Measurements from ENCODE around the gene CDC14A. TPM values are rescaled to one million over a fixed set of nuclear protein-coding genes. Genes with fewer than 3 reads are reported as not detected.

Gene CDC14A
- polyA plus RNA-seq, 1 experiment: 2.8 TPM

DNA sequence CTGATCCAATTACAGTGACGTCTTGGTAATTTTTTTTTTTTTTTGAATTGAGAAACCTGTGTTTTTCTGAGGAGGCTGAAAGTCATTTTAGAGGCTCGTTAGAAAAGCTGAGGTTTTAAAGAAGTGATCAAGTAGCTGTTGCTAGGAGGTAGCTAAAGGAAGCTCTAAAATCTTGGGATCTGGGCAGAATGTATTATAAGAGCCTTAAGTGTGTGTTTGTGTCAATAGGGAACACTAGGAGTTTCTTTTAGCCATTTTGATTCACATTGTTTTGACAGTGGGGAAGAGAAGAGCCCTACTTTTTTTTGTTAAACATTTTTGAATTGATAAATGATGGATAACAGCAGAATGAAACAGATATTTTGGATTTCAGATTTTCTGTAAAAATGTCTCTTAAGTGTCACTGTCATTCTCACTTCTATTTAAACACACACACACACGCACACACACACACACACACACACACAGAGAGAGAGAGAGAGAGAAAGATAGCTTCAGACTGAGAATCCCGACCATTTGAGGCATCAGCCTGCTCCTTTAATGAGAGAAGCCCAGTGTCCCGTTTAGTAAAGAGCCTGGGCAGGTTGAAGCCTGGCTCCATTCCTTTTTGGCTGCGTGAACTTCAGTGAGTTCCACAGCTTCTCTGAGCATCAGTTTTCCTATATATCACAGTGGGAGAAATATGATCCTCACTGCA lies 106.5 kb downstream of the CDC14A start:
- H3K9me3 ChIP-seq (ENCODE audit: control insufficient read depth, insufficient read depth, low read length): no peaks in the 10 kb centered on the region
- H3K27ac ChIP-seq (ENCODE audit: low read depth, low read length): no peak overlapping the region
- POLR2A ChIA-PET: interaction anchor here (0.7 to 0.9 kb wide), 2 partner anchors 105 to 263 kb away, joined by 3 to 5 read pairs; no protein-coding TSS in a partner anchor
- DNase-seq (ENCODE audit: low read depth, low spot score): no peak
- TF ChIP-seq, protein P1, sequence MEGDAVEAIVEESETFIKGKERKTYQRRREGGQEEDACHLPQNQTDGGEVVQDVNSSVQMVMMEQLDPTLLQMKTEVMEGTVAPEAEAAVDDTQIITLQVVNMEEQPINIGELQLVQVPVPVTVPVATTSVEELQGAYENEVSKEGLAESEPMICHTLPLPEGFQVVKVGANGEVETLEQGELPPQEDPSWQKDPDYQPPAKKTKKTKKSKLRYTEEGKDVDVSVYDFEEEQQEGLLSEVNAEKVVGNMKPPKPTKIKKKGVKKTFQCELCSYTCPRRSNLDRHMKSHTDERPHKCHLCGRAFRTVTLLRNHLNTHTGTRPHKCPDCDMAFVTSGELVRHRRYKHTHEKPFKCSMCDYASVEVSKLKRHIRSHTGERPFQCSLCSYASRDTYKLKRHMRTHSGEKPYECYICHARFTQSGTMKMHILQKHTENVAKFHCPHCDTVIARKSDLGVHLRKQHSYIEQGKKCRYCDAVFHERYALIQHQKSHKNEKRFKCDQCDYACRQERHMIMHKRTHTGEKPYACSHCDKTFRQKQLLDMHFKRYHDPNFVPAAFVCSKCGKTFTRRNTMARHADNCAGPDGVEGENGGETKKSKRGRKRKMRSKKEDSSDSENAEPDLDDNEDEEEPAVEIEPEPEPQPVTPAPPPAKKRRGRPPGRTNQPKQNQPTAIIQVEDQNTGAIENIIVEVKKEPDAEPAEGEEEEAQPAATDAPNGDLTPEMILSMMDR (IDR thresholded peaks at IDR 0.05; ENCODE audit: low read depth, low read length): no peak
- H3K4me3 ChIP-seq (ENCODE audit: low read depth, low read length): no peak overlapping the region
- CTCF ChIA-PET: interaction anchor here (0.6 to 15.5 kb wide), 47 partner anchors 11 to 851 kb away, joined by 3 to 481 read pairs (median 4); no protein-coding TSS in a partner anchor
- H3K27me3 ChIP-seq (ENCODE audit: control insufficient read depth, insufficient read depth, low read length): no peaks in the 10 kb centered on the region

DNA sequence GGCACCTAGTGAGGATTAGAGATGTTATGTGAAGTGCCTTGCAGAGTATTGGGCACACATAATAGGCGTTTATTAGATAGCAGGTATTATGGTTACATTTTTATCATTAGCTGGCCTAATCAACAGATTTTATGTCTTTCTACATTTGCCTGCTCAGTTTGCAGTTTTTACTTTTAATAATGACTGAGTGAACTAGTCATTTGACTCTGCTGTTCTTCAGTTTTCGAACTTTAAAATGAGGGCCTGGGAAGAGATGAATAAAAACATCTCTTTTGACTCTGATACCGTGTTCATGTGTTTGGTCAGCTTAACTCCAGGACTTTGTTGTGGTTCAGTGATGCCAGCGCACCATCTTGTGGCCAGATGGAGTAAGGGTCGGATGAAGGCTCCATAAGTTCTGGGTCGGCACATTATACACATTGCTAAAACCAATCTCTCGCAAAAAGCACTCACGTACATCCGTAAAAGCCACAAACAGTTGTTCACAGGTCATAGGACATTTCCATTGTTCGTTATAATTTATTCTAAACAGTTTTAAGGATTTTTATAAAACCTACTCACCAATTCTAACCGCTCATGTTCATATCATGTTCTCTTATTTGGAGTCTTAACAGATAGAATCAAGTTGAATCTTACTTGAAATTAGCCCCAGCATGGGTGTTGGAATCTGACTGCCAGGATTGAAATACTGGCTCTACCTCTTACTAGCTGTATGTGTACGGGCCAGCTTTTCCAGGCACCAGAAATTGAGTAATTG lies 107.2 kb downstream of the CDC14A start:
- Histone ChIP-seq H3K9me3 (ENCODE audit: control insufficient read depth, insufficient read depth, low read length) (no peaks in the 10 kb centered on the region), H3K27me3 (ENCODE audit: control insufficient read depth, insufficient read depth, low read length) (no peaks in the 10 kb centered on the region), H3K27ac (ENCODE audit: low read depth, low read length) (no peak overlapping the region), H3K4me3 (ENCODE audit: low read depth, low read length) (no peak overlapping the region)
- peak; percentile 71 for DNase-seq (ENCODE audit: low read depth, low spot score)
- ChIA-PET CTCF (interaction anchor here (0.6 to 15.5 kb wide), 48 partner anchors 10 to 829 kb away, joined by 3 to 481 read pairs (median 4); no protein-coding TSS in a partner anchor), POLR2A (interaction anchor here (0.9 kb wide), 1 partner anchor 106 kb away, joined by 3 read pairs; no protein-coding TSS in a partner anchor)
- TF ChIP-seq, protein P1 (IDR thresholded peaks at IDR 0.05; ENCODE audit: low read depth, low read length): peak; percentile 91

DNA sequence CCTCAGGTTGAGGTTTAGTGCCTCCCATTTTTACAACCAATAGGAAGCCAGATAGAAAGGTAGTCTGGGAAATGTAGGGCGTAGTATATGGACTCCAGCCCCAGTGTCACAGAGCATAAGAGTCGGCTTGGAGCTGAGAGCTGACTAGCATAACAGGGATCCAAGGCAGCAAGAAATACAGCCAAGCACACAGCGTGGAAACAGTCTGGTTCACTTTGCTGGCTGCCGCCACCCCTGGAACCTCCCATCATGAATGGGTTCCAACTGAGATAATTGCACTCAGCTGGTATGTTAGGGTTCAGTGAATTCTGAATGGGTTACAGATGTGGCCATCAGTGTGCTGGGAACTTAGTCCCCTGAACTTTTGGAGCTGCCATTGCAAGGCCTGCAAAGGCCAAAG lies 108.9 kb downstream of the CDC14A start:
- no peaks in the 10 kb centered on the region for H3K27me3 ChIP-seq (ENCODE audit: control insufficient read depth, insufficient read depth, low read length)
- no peak for DNase-seq (ENCODE audit: low read depth, low spot score)
- H3K9me3 ChIP-seq (ENCODE audit: control insufficient read depth, insufficient read depth, low read length): no peaks in the 10 kb centered on the region
- no peak overlapping the region for H3K4me3 ChIP-seq (ENCODE audit: low read depth, low read length)
- H3K27ac ChIP-seq (ENCODE audit: low read depth, low read length): no peak overlapping the region
- ChIA-PET CTCF (interaction anchor here (0.6 to 15.5 kb wide), 10 partner anchors 13 to 652 kb away, joined by 3 to 481 read pairs (median 4); partner anchors contain the start of gene RTCA), POLR2A (no interaction called here)
- TF ChIP-seq, protein P1 (IDR thresholded peaks at IDR 0.05; ENCODE audit: low read depth, low read length): no peak

DNA sequence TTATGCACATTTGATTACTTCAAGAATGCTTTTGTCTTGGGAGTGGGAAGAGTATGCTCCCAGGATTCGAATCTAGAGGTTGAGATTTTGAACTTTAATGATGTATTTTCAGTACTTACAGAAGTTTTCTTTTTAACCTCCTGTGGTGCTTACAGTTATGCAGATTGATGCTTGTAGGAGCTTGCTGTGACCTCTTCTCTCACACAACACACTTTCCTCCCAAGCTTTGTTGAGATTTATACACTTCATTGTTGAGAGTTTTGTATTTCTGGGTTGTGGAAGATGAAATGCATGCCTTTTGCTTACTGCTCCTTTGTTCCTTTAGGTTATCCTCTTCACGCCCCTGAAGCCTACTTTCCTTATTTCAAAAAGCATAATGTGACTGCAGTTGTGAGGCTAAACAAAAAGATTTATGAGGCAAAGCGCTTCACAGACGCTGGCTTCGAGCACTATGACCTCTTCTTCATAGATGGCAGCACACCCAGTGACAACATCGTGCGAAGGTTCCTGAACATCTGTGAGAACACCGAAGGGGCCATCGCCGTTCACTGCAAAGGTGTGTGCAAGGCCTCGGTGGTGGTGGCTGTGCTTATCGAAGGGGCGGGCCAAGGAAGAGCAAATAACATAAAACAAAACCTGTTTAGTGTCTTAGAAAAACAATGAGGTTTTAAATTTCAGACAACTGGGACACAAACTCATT lies 110.2 kb downstream of the CDC14A start:
- ChIA-PET CTCF (interaction anchor here (0.9 to 15.5 kb wide), 11 partner anchors 12 to 649 kb away, joined by 3 to 481 read pairs (median 4); no protein-coding TSS in a partner anchor), POLR2A (no interaction called here)
- Histone ChIP-seq H3K27me3 (ENCODE audit: control insufficient read depth, insufficient read depth, low read length) (no peaks in the 10 kb centered on the region), H3K9me3 (ENCODE audit: control insufficient read depth, insufficient read depth, low read length) (no peaks in the 10 kb centered on the region), H3K27ac (ENCODE audit: low read depth, low read length) (no peak overlapping the region), H3K4me3 (ENCODE audit: low read depth, low read length) (no peak overlapping the region)
- TF ChIP-seq, protein P1 (IDR thresholded peaks at IDR 0.05; ENCODE audit: low read depth, low read length): no peak
- no peak for DNase-seq (ENCODE audit: low read depth, low spot score)
